Measurements from ENCODE around the gene THADA. TPM values are rescaled to one million over a fixed set of nuclear protein-coding genes. Genes with fewer than 3 reads are reported as not detected.

THADA gene
- total RNA-seq, 2 experiments from 2014 or later, result 31.2 to 32.3 TPM

GRCh38 chr2:43346602-43347567 lies 249.0 kb downstream of the THADA start:
- no peak for DNase-seq (ENCODE audit: low spot score)
- POLR2A ChIA-PET, result no interaction called here
- Histone ChIP-seq H3K27ac (ENCODE audit: low read depth, low read length, poor library complexity, severe bottlenecking) (no peak overlapping the region), H3K79me2 (ENCODE audit: insufficient read depth, low read depth, low read length) (no peaks in the 10 kb centered on the region), H3K4me1 (ENCODE audit: insufficient read depth, low read length, poor library complexity, severe bottlenecking) (no peaks in the 10 kb centered on the region), H4K20me1 (ENCODE audit: insufficient read depth, low read length) (no peaks in the 10 kb centered on the region), H2AFZ (ENCODE audit: low read length) (no peak overlapping the region), H3K9me2 (ENCODE audit: insufficient read depth, low read length) (no peaks in the 10 kb centered on the region), H3K9me3 (ENCODE audit: low read length) (no peaks in the 10 kb centered on the region), H3K36me3 (ENCODE audit: insufficient read depth, low read length) (no peaks in the 10 kb centered on the region), H3K4me2 (ENCODE audit: low read length) (no peak overlapping the region), H3K4me3 (ENCODE audit: low read depth, low read length, poor library complexity, severe bottlenecking) (no peak overlapping the region)
- intact Hi-C loops (cut with micrococcal nuclease; ENCODE audit: unreplicated experiment), result no loop called here
- CTCF ChIA-PET (ENCODE audit: unreplicated experiment), result no interaction called here
- TF ChIP-seq EZH2phosphoT487 (IDR thresholded peaks at IDR 0.05; ENCODE audit: borderline replicate concordance, low read depth, low read length) (no peak), CTCF (conservative IDR thresholded peaks at IDR 0.05; ENCODE audit: low read length) (no peak)
- BruUV-seq (replicated peaks), result no TSS peak

GRCh38 chr2:43345872-43346271 lies 250.0 kb downstream of the THADA start:
- no peaks in the 10 kb centered on the region for H3K79me2 ChIP-seq (ENCODE audit: insufficient read depth, low read depth, low read length)
- POLR2A ChIA-PET, result no interaction called here
- no peaks in the 10 kb centered on the region for H4K20me1 ChIP-seq (ENCODE audit: insufficient read depth, low read length)
- no peak overlapping the region for H3K4me2 ChIP-seq (ENCODE audit: low read length)
- H3K36me3 ChIP-seq (ENCODE audit: insufficient read depth, low read length), result no peaks in the 10 kb centered on the region
- no peak overlapping the region for H2AFZ ChIP-seq (ENCODE audit: low read length)
- no TSS peak for BruUV-seq (replicated peaks)
- H3K4me1 ChIP-seq (ENCODE audit: insufficient read depth, low read length, poor library complexity, severe bottlenecking), result no peaks in the 10 kb centered on the region
- DNase-seq (ENCODE audit: low spot score), result no peak
- H3K9me3 ChIP-seq (ENCODE audit: low read length), result no peaks in the 10 kb centered on the region
- H3K9me2 ChIP-seq (ENCODE audit: insufficient read depth, low read length), result no peaks in the 10 kb centered on the region
- no peak overlapping the region for H3K27ac ChIP-seq (ENCODE audit: low read depth, low read length, poor library complexity, severe bottlenecking)
- H3K4me3 ChIP-seq (ENCODE audit: low read depth, low read length, poor library complexity, severe bottlenecking), result no peak overlapping the region
- TF ChIP-seq CTCF (conservative IDR thresholded peaks at IDR 0.05; ENCODE audit: low read length) (no peak), EZH2phosphoT487 (IDR thresholded peaks at IDR 0.05; ENCODE audit: borderline replicate concordance, low read depth, low read length) (no peak)
- intact Hi-C loops (cut with micrococcal nuclease; ENCODE audit: unreplicated experiment), result no loop called here
- CTCF ChIA-PET (ENCODE audit: unreplicated experiment), result no interaction called here

GRCh38 chr2:43345391-43345813 lies 250.4 kb downstream of the THADA start:
- Histone ChIP-seq H3K79me2 (ENCODE audit: insufficient read depth, low read depth, low read length) (no peaks in the 10 kb centered on the region), H4K20me1 (ENCODE audit: insufficient read depth, low read length) (no peaks in the 10 kb centered on the region), H3K9me3 (ENCODE audit: low read length) (no peaks in the 10 kb centered on the region), H2AFZ (ENCODE audit: low read length) (no peak overlapping the region), H3K9me2 (ENCODE audit: insufficient read depth, low read length) (no peaks in the 10 kb centered on the region), H3K4me1 (ENCODE audit: insufficient read depth, low read length, poor library complexity, severe bottlenecking) (no peaks in the 10 kb centered on the region), H3K27ac (ENCODE audit: low read depth, low read length, poor library complexity, severe bottlenecking) (no peak overlapping the region), H3K4me2 (ENCODE audit: low read length) (no peak overlapping the region), H3K4me3 (ENCODE audit: low read depth, low read length, poor library complexity, severe bottlenecking) (no peak overlapping the region), H3K36me3 (ENCODE audit: insufficient read depth, low read length) (no peaks in the 10 kb centered on the region)
- BruUV-seq (replicated peaks), result no TSS peak
- intact Hi-C loops (cut with micrococcal nuclease; ENCODE audit: unreplicated experiment), result no loop called here
- TF ChIP-seq CTCF (conservative IDR thresholded peaks at IDR 0.05; ENCODE audit: low read length), result no peak
- POLR2A ChIA-PET, result no interaction called here
- no peak for DNase-seq (ENCODE audit: low spot score)
- CTCF ChIA-PET (ENCODE audit: unreplicated experiment), result no interaction called here

Measured in OCI-LY7 (cell line).